ENCODE measurements around the gene SOX4. TPM values are rescaled to one million over a fixed set of nuclear protein-coding genes. Genes with fewer than 3 reads are reported as not detected.

Gene SOX4
- total and polyA plus RNA-seq, 2 donors (not counting 1 experiment from before 2014, with no cell fraction given), result 3.5 to 5.0 TPM

DNA sequence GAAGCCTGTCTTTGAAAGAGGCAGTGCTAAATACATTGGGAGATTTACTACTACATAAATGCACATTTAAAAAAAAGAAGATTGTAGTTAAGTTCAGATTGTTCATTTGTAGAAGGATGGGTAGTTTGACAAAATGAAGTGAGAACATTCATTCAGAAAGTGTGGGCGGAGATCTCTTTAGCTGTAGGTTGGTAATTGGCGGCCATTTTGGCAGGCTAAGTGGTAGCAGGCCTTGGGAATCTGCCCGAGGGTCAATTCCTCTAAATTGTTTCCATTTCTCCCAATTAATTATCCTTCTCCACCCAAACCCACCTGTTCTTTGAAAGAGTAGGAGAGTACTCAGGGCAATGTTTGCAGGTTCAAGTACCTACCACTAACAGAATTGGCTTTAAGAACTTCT lies 17.9 kb downstream of the SOX4 start:
- H3K4me2 ChIP-seq (replicated peaks; ENCODE audit: low read depth, low read length, poor library complexity, severe bottlenecking), result no peak overlapping the region
- POLR2A ChIA-PET, result no interaction called here
- no peaks in the 10 kb centered on the region for H4K20me1 ChIP-seq (ENCODE audit: control insufficient read depth, insufficient read depth, low read length, poor library complexity, severe bottlenecking)
- H3K9ac ChIP-seq (ENCODE audit: low read length), result no peak overlapping the region
- H2AFZ ChIP-seq (ENCODE audit: insufficient read depth, low read depth, low read length, poor library complexity, severe bottlenecking), result no peak overlapping the region
- Mint-ChIP-seq H3K27ac (no peak overlapping the region), H3K27me3 (peaks cover 5% of the 10 kb centered on the region), H3K4me3 (no peak overlapping the region), H3K9me3 (ENCODE audit: insufficient read depth) (no peaks in the 10 kb centered on the region), H3K4me1 (peaks cover 14% of the 10 kb centered on the region)
- no peak for ATAC-seq (ENCODE audit: low read depth)
- peaks cover 0 to 2% (median 0%) of the 10 kb centered on the region in 4 experiments for H3K27me3 ChIP-seq (replicated peaks in 1 of 4; ENCODE audit: control extremely low read depth in 1 of 4, control insufficient read depth in 3 of 4, insufficient read depth in 4 of 4, low read length in 3 of 4)
- intact Hi-C loops (cut with micrococcal nuclease), result no loop called here
- TF ChIP-seq, protein P1, sequence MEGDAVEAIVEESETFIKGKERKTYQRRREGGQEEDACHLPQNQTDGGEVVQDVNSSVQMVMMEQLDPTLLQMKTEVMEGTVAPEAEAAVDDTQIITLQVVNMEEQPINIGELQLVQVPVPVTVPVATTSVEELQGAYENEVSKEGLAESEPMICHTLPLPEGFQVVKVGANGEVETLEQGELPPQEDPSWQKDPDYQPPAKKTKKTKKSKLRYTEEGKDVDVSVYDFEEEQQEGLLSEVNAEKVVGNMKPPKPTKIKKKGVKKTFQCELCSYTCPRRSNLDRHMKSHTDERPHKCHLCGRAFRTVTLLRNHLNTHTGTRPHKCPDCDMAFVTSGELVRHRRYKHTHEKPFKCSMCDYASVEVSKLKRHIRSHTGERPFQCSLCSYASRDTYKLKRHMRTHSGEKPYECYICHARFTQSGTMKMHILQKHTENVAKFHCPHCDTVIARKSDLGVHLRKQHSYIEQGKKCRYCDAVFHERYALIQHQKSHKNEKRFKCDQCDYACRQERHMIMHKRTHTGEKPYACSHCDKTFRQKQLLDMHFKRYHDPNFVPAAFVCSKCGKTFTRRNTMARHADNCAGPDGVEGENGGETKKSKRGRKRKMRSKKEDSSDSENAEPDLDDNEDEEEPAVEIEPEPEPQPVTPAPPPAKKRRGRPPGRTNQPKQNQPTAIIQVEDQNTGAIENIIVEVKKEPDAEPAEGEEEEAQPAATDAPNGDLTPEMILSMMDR (IDR thresholded peaks at IDR 0.05), result no peak
- no peak for TF ChIP-seq EZH2 (IDR thresholded peaks at IDR 0.05; ENCODE audit: borderline replicate concordance, insufficient read depth, low read depth, low read length, poor library complexity, severe bottlenecking)
- H3K27ac ChIP-seq (ENCODE audit: low read length in 2 of 2), result no peak overlapping the region
- H3K36me3 ChIP-seq (replicated peaks in 1 of 2; ENCODE audit: control extremely low read depth in 1 of 2, control insufficient read depth in 1 of 2, extremely low read depth in 1 of 2, insufficient read depth in 2 of 2, low read length in 1 of 2), result no peaks in the 10 kb centered on the region
- DNase-seq, result no peak
- peaks cover 9 to 15% of the 10 kb centered on the region in 2 donors for H3K4me1 ChIP-seq (ENCODE audit: control insufficient read depth in 2 of 2, insufficient read depth in 2 of 2, low read length in 2 of 2)
- H3K79me2 ChIP-seq (ENCODE audit: control insufficient read depth, insufficient read depth, low read length), result no peaks in the 10 kb centered on the region
- no peak overlapping the region for H3K4me3 ChIP-seq (ENCODE audit: control extremely low read depth in 1 of 5, extremely low read depth in 1 of 5, insufficient read depth in 1 of 5, low read depth in 2 of 5, low read length in 4 of 5)
- H3K9me3 ChIP-seq (ENCODE audit: control extremely low read depth in 1 of 3, control insufficient read depth in 2 of 3, insufficient read depth in 1 of 3, low read length in 2 of 3), result no peaks in the 10 kb centered on the region
- WGBS (ENCODE audit: insufficient coverage), result 100% methylated on average over 1 of the region's 3 CpGs
- CTCF ChIA-PET, result interaction anchor here (0.5 kb wide), 1 partner anchor 1097 kb away, joined by 3 read pairs; no protein-coding TSS in a partner anchor

DNA sequence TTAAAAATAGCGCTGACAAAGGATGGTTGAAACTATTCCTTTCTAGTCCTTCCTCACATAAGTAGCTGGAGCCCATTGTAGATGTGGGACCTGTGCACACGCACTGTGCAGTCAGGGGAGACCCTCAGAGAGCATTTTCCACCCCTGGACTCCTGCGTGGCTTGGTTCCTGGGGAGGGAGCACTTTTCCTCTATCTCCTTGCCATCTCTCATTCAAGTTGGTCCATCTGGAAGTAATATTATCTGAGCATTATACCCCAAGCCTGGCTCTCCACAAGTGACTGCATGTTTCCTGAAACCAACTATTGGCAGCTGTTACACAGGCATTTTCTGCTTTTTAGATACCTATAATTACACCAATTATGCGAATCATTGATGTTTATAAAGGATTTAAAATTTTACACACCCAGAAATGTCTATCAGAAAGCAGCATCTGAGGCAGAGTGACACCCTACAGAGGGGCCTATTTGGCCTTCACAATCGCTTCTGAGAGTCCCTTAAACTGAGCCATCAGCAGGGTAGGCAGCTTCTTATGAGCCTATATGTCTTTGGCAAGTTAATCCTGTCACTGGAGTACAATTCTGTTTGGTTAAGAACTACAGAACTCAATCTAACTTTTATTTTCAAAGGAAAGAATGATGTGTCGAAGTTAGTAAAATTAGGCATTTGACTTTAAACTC lies 18.7 kb downstream of the SOX4 start:
- no peaks in the 10 kb centered on the region for H3K9me3 Mint-ChIP-seq (ENCODE audit: insufficient read depth)
- Histone ChIP-seq H3K9ac (ENCODE audit: low read length) (no peak overlapping the region), H3K79me2 (ENCODE audit: control insufficient read depth, insufficient read depth, low read length) (no peaks in the 10 kb centered on the region), H3K36me3 (replicated peaks in 1 of 2; ENCODE audit: control extremely low read depth in 1 of 2, control insufficient read depth in 1 of 2, extremely low read depth in 1 of 2, insufficient read depth in 2 of 2, low read length in 1 of 2) (no peaks in the 10 kb centered on the region), H3K27ac (ENCODE audit: low read length in 2 of 2) (no peak overlapping the region), H3K4me3 (ENCODE audit: control extremely low read depth in 1 of 5, extremely low read depth in 1 of 5, insufficient read depth in 1 of 5, low read depth in 2 of 5, low read length in 4 of 5) (no peak overlapping the region), H3K4me1 (ENCODE audit: control insufficient read depth in 2 of 2, insufficient read depth in 2 of 2, low read length in 2 of 2) (peaks cover 9 to 15% of the 10 kb centered on the region in 2 donors), H3K27me3 (replicated peaks in 1 of 4; ENCODE audit: control extremely low read depth in 1 of 4, control insufficient read depth in 3 of 4, insufficient read depth in 4 of 4, low read length in 3 of 4) (peaks cover 0 to 2% (median 0%) of the 10 kb centered on the region in 4 experiments), H4K20me1 (ENCODE audit: control insufficient read depth, insufficient read depth, low read length, poor library complexity, severe bottlenecking) (no peaks in the 10 kb centered on the region), H3K4me2 (replicated peaks; ENCODE audit: low read depth, low read length, poor library complexity, severe bottlenecking) (no peak overlapping the region), H3K9me3 (ENCODE audit: control extremely low read depth in 1 of 3, control insufficient read depth in 2 of 3, insufficient read depth in 1 of 3, low read length in 2 of 3) (no peaks in the 10 kb centered on the region), H2AFZ (ENCODE audit: insufficient read depth, low read depth, low read length, poor library complexity, severe bottlenecking) (no peak overlapping the region)
- CTCF ChIA-PET, result no interaction called here
- no peak overlapping the region for H3K27ac Mint-ChIP-seq
- no peak for TF ChIP-seq EZH2 (IDR thresholded peaks at IDR 0.05; ENCODE audit: borderline replicate concordance, insufficient read depth, low read depth, low read length, poor library complexity, severe bottlenecking)
- TF ChIP-seq, protein P1 (IDR thresholded peaks at IDR 0.05), result no peak
- WGBS (ENCODE audit: insufficient coverage), result 100% methylated on average over 1 of the region's 6 CpGs
- peaks cover 14% of the 10 kb centered on the region for H3K4me1 Mint-ChIP-seq
- DNase-seq (no peak), ATAC-seq (ENCODE audit: low read depth) (no peak)
- H3K4me3 Mint-ChIP-seq, result no peak overlapping the region
- intact Hi-C loops (cut with micrococcal nuclease), result no loop called here
- POLR2A ChIA-PET, result no interaction called here
- peaks cover 5% of the 10 kb centered on the region for H3K27me3 Mint-ChIP-seq

Data from B cell (primary cell).